Measurements from ENCODE around the gene SCNN1A. TPM values are rescaled to one million over a fixed set of nuclear protein-coding genes. Genes with fewer than 3 reads are reported as not detected.

Gene SCNN1A
- total RNA-seq, 4 donors from 2014 or later: 1.3 to 38.3 (median 7.3) TPM

GRCh38 chr12:6368906-6369525, 6.3 kb downstream of the SCNN1A start:
- Histone ChIP-seq H3K4me1 (no peaks in the 10 kb centered on the region), H3K4me3 (no peak overlapping the region), H3K36me3 (no peaks in the 10 kb centered on the region), H3K27me3 (no peaks in the 10 kb centered on the region), H3K9me3 (no peaks in the 10 kb centered on the region), H3K27ac (no peak overlapping the region)
- DNase-seq: no peak
- intact Hi-C loops (cut with DNase I; ENCODE audit: low total_unique reads): no loop called here
- no peak for TF ChIP-seq POLR2A (IDR thresholded peaks at IDR 0.05)
- no peak for TF ChIP-seq CTCF (IDR thresholded peaks at IDR 0.05)

GRCh38 chr12:6367969-6368892, 7.1 kb downstream of the SCNN1A start:
- Histone ChIP-seq H3K27me3 (no peaks in the 10 kb centered on the region), H3K9me3 (no peaks in the 10 kb centered on the region), H3K36me3 (no peaks in the 10 kb centered on the region), H3K4me1 (no peaks in the 10 kb centered on the region), H3K4me3 (no peak overlapping the region), H3K27ac (no peak overlapping the region)
- DNase-seq: no peak
- intact Hi-C loops (cut with DNase I; ENCODE audit: low total_unique reads): no loop called here
- TF ChIP-seq CTCF (IDR thresholded peaks at IDR 0.05) (no peak), POLR2A (IDR thresholded peaks at IDR 0.05) (no peak)

GRCh38 chr12:6367065-6367968, 8.0 kb downstream of the SCNN1A start:
- TF ChIP-seq POLR2A (IDR thresholded peaks at IDR 0.05) (no peak), CTCF (IDR thresholded peaks at IDR 0.05) (peak in 1 of 4 experiments; percentile 24)
- Histone ChIP-seq H3K4me3 (no peak overlapping the region), H3K4me1 (no peaks in the 10 kb centered on the region), H3K36me3 (no peaks in the 10 kb centered on the region), H3K9me3 (no peaks in the 10 kb centered on the region), H3K27ac (no peak overlapping the region), H3K27me3 (no peaks in the 10 kb centered on the region)
- DNase-seq: no peak
- intact Hi-C loops (cut with DNase I; ENCODE audit: low total_unique reads): no loop called here

- no peaks in the 10 kb centered on the region for H3K9me3 ChIP-seq
- H3K36me3 ChIP-seq: no peaks in the 10 kb centered on the region
- peak overlapping the region; percentile 91 to 97 for H3K27ac ChIP-seq
- peak in 1 of 2 donors; percentile 75 for DNase-seq
- no peaks in the 10 kb centered on the region for H3K4me1 ChIP-seq
- intact Hi-C loops (cut with DNase I; ENCODE audit: low total_unique reads): no loop called here
- H3K27me3 ChIP-seq: no peaks in the 10 kb centered on the region
- peak overlapping the region; percentile 54 for H3K4me3 ChIP-seq
- TF ChIP-seq POLR2A (IDR thresholded peaks at IDR 0.05): peak in 1 of 2 donors; percentile 27
- TF ChIP-seq CTCF (IDR thresholded peaks at IDR 0.05): no peak
Measured at GRCh38 chr12:6364044-6364374, 11.4 kb downstream of the SCNN1A start.
